Neural cell (in vitro differentiated cells): ENCODE results near the gene PPP1R10. TPM values are rescaled to one million over a fixed set of nuclear protein-coding genes. Genes with fewer than 3 reads are reported as not detected.
"Not testable (repeated sequence)": the region's sequence is repeated elsewhere in the genome, so short reads cannot be mapped to it uniquely, and the experiment has no call there.

Source experiments
- H2AFZ ChIP-seq: fragments of 200-600, 300-800 bp; sonication (generic), shearing (Covaris generic); 2 replicates; pipeline ENCODE4 v1.6.0; 2014; ENCODE audit warnings: low read depth, mild to moderate bottlenecking, antibody characterized with exemption, low read length, moderate library complexity
- H3F3A ChIP-seq: fragments of 200-600 bp; shearing (Covaris generic); 2 replicates; pipeline ENCODE4 v1.6.1; 2016; ENCODE audit warnings: mild to moderate bottlenecking, moderate library complexity, mixed read lengths, antibody characterized with exemption, low read length; ENCODE audit not compliant: insufficient read depth, poor library complexity, severe bottlenecking
- H3K27ac ChIP-seq: fragments of 200-600, 300-800 bp; sonication (generic), shearing (Covaris generic); 2 replicates; pipeline ENCODE4 v1.5.1; 2014; ENCODE audit warnings: mild to moderate bottlenecking, low read length, moderate library complexity
- H3K27me3 ChIP-seq: fragments of 300-800, 200-600 bp; sonication (generic), shearing (Covaris generic); 2 replicates; pipeline ENCODE4 v1.6.0; 2014; ENCODE audit warnings: mild to moderate bottlenecking, low read depth, low read length, moderate library complexity; ENCODE audit not compliant: insufficient read depth
- H3K36me3 ChIP-seq: fragments of 300-800, 200-600 bp; sonication (generic), shearing (Covaris generic); 2 replicates; pipeline ENCODE4 v1.5.1; 2014; ENCODE audit warnings: mild to moderate bottlenecking, antibody characterized with exemption, low read length, moderate library complexity; ENCODE audit not compliant: insufficient read depth
- H3K4me2 ChIP-seq: fragments of 300-800, 200-600 bp; sonication (generic), shearing (Covaris generic); 2 replicates; pipeline ENCODE4 v1.6.0; 2014; ENCODE audit warnings: mild to moderate bottlenecking, low read length
- H3K4me3 ChIP-seq: fragments of 300-800, 200-600 bp; sonication (generic), shearing (Covaris generic); 2 replicates; pipeline ENCODE4 v1.5.1; 2014; ENCODE audit warnings: mild to moderate bottlenecking, low read length, moderate library complexity
- H3K79me2 ChIP-seq: fragments of 200-600 bp; shearing (Covaris generic); replicated peaks from 2 replicates; pipeline ENCODE4 v1.6.0; 2014; ENCODE audit warnings: mild to moderate bottlenecking, low read length, moderate library complexity; ENCODE audit not compliant: insufficient read depth
- H3K9ac ChIP-seq: fragments of 300-800, 200-600 bp; sonication (generic), shearing (Covaris generic); 2 replicates; pipeline ENCODE4 v1.6.1; 2016; ENCODE audit warnings: mild to moderate bottlenecking, low read length, mixed read lengths
- H3K9me2 ChIP-seq: fragments of 200-600 bp; shearing (Covaris generic); 2 replicates; pipeline ENCODE4 v1.6.1; 2016; ENCODE audit warnings: mild to moderate bottlenecking, low read length, mixed read lengths; ENCODE audit not compliant: insufficient read depth
- H3K9me3 ChIP-seq: fragments of 200-600, 300-800 bp; sonication (generic), shearing (Covaris generic); 2 replicates; pipeline ENCODE4 v1.6.1; 2016; ENCODE audit warnings: mild to moderate bottlenecking, mixed run types, low read length, moderate library complexity, mixed read lengths
- H4K20me1 ChIP-seq: fragments of 200-600 bp; shearing (Covaris generic); 2 replicates; pipeline ENCODE4 v1.6.1; 2016; ENCODE audit warnings: mild to moderate bottlenecking, mixed run types; ENCODE audit not compliant: insufficient read depth
- CTCF ChIP-seq: fragments of 450-650 bp; IDR thresholded peaks from 2 replicates; pipeline ENCODE4 v1.5.1; 2014; ENCODE audit warnings: antibody characterized with exemption, mild to moderate bottlenecking, moderate library complexity; ENCODE audit not compliant: poor library complexity, severe bottlenecking
- EP300 ChIP-seq: fragments of 450-650 bp; conservative IDR thresholded peaks from 2 replicates; pipeline ENCODE4 v1.6.1; 2014; ENCODE audit warnings: antibody characterized with exemption, mild to moderate bottlenecking, moderate library complexity; ENCODE audit not compliant: poor library complexity, severe bottlenecking
- EZH2 ChIP-seq: fragments of 200-600, 300-800 bp; shearing (Covaris generic), sonication (generic); IDR thresholded peaks from 2 replicates; pipeline ENCODE4 v1.6.1; 2014; ENCODE audit warnings: antibody characterized with exemption, low read length, borderline replicate concordance, mild to moderate bottlenecking; ENCODE audit not compliant: insufficient read depth, poor library complexity, severe bottlenecking
- MXI1 ChIP-seq: fragments of 450-650 bp; conservative IDR thresholded peaks from 2 replicates; pipeline ENCODE4 v1.6.1; 2014; ENCODE audit warnings: antibody characterized with exemption, mild to moderate bottlenecking; ENCODE audit not compliant: poor library complexity, severe bottlenecking
- POLR2AphosphoS5 ChIP-seq: IDR thresholded peaks from 2 replicates; pipeline ENCODE4 v1.6.1; 2012
- RAD21 ChIP-seq: fragments of 450-650 bp; conservative IDR thresholded peaks from 2 replicates; pipeline ENCODE4 v1.6.1; 2014; ENCODE audit warnings: antibody characterized with exemption, mild to moderate bottlenecking, moderate library complexity
- REST ChIP-seq: IDR thresholded peaks from 2 replicates; pipeline ENCODE4 v1.6.1; 2012; ENCODE audit warnings: borderline replicate concordance
- SMC3 ChIP-seq: fragments of 450-650 bp; conservative IDR thresholded peaks from 2 replicates; pipeline ENCODE4 v1.6.1; 2014; ENCODE audit warnings: antibody characterized with exemption, mild to moderate bottlenecking, moderate library complexity; ENCODE audit not compliant: poor library complexity
- TAF1 ChIP-seq: IDR thresholded peaks from 2 replicates; pipeline ENCODE4 v1.6.1; 2012; ENCODE audit warnings: low read depth
- polyA minus RNA-seq: library from RNA; depleted of rRNA, polyadenylated mRNA; stranded (reverse); fragments of >200 nt; gene quantifications from 2 replicates; pipeline ENCODE4 v1.2.3, GENCODE V29; 2014
- polyA plus RNA-seq: library from polyadenylated mRNA; depleted of rRNA; stranded (reverse); fragments of >200 nt; gene quantifications from 2 replicates; pipeline ENCODE4 v1.2.3, GENCODE V29; 2014

PPP1R10 gene
- polyA plus RNA-seq (13.7 and 18.8 TPM in 2 replicates), polyA minus RNA-seq (36.0 and 41.6 TPM in 2 replicates)

- peak within 1 kb of the TSS; percentile 99 for H3K9ac ChIP-seq
- peak within 1 kb of the TSS; percentile 83 for H3K4me3 ChIP-seq
- H3K9me3 ChIP-seq = no peaks in the 10 kb centered on the region
- H3K79me2 ChIP-seq = peaks cover 56% of the 10 kb centered on the region
- H3K27me3 ChIP-seq = no peaks in the 10 kb centered on the region
- peak within 1 kb of the TSS; percentile 100 for H3K27ac ChIP-seq
- no peaks in the 10 kb centered on the region for H4K20me1 ChIP-seq
- H3K9me2 ChIP-seq = no peaks in the 10 kb centered on the region
- peaks cover 8% of the 10 kb centered on the region for H3F3A ChIP-seq
- H3K4me2 ChIP-seq = peak within 1 kb of the TSS; percentile 81
- peak; percentile 97 for TF ChIP-seq REST
- TF ChIP-seq SMC3 = no peak
- TF ChIP-seq POLR2AphosphoS5 = peak; percentile 100
- no peak for TF ChIP-seq RAD21
- no peak for TF ChIP-seq EZH2
- no peak for TF ChIP-seq MXI1
- peak; percentile 36 for TF ChIP-seq EP300
- TF ChIP-seq CTCF = no peak
- TF ChIP-seq TAF1 = peak; percentile 95
- H2AFZ ChIP-seq = peak within 1 kb of the TSS; percentile 38
- H3K36me3 ChIP-seq = peaks cover 9% of the 10 kb centered on the region
Measured at GRCh38 chr6:30616811-30617564, at the start of gene PPP1R10. Gene PPP1R10 (minus strand): TSS chr6:30617243. CDS start chr6:30609944, 7,299 bp downstream.

GRCh38 chr6:30666300-30666699, 49.3 kb upstream of the PPP1R10 start:
- H2AFZ ChIP-seq, H3K27me3 ChIP-seq, H3K9me3 ChIP-seq, H3F3A ChIP-seq, H3K27ac ChIP-seq, H3K9me2 ChIP-seq, H3K9ac ChIP-seq, H3K4me2 ChIP-seq, H4K20me1 ChIP-seq, H3K36me3 ChIP-seq, H3K79me2 ChIP-seq, H3K4me3 ChIP-seq: not testable (repeated sequence)
